HG02884 (cell line): ENCODE data around the gene OR13C5.

Experiments
- ATAC-seq: cut with Tn5 transposase; IDR thresholded peaks from one replicate; pipeline ENCODE4 v1.9.1; 2021; ENCODE audit warnings: mild to moderate bottlenecking, moderate library complexity; ENCODE audit not compliant: unreplicated experiment

The OR13C5 gene

GRCh38 chr9:104555521-104555920 lies 43.7 kb downstream of the OR13C5 start:
- no peak for ATAC-seq

- ATAC-seq: no peak
Measured at GRCh38 chr9:104553261-104553660, 46.0 kb downstream of the OR13C5 start.
